ENCODE data around the gene E2F4. TPM values are rescaled to one million over a fixed set of nuclear protein-coding genes. Genes with fewer than 3 reads are reported as not detected.

E2F4 gene
- total RNA-seq, 1 experiment from 2014 or later = 81.0 TPM

DNA sequence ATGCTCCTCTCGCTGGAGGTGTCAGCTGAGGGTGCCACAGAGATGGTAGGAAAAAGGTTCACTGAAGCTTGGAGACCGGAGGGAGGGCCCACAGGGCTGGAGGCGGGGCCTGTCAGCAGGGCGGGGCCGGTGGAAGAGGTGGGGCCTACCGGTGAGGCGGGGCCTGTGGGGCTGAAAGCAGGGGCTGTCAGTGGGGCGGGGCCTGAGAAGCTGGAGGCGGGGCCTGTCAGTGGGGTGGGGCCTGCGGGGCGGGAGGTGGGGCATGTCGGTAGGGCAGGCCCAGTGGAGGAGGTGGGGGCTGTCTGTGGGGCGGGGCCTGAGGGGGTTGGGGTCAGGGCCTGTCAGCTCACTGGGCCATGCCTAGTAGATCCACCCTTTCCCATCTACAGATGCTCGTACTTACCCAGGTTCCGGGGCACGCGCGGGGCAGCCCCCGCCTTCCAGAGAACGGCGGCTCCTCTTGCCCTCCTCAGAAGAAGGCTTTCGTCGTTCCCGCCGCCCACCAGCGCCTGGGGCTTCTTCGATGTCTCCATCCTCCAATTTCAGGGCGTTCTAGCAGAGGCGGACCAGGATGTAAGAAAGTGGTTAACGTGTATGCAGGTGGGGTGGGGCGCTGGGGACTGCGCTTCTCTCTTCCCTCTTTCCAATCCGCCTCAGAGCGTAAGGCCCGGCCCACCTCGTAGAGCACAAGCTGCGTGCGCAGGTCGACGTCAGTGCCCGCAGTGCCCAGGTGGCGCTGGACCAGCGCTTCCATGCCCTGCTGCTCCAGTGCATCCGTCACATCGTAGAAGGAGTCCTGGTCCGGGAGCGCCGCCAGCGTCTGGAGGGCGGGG is 44.8 kb downstream of the E2F4 start:
- TF ChIP-seq, protein P1, sequence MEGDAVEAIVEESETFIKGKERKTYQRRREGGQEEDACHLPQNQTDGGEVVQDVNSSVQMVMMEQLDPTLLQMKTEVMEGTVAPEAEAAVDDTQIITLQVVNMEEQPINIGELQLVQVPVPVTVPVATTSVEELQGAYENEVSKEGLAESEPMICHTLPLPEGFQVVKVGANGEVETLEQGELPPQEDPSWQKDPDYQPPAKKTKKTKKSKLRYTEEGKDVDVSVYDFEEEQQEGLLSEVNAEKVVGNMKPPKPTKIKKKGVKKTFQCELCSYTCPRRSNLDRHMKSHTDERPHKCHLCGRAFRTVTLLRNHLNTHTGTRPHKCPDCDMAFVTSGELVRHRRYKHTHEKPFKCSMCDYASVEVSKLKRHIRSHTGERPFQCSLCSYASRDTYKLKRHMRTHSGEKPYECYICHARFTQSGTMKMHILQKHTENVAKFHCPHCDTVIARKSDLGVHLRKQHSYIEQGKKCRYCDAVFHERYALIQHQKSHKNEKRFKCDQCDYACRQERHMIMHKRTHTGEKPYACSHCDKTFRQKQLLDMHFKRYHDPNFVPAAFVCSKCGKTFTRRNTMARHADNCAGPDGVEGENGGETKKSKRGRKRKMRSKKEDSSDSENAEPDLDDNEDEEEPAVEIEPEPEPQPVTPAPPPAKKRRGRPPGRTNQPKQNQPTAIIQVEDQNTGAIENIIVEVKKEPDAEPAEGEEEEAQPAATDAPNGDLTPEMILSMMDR (IDR thresholded peaks at IDR 0.05; ENCODE audit: unreplicated experiment) = no peak
- ChIA-PET POLR2A (interaction anchor here (0.8 to 4.2 kb wide), 3 partner anchors 9 to 18 kb away, joined by 3 to 22 read pairs (median 4); partner anchors contain the start of gene TMEM208), CTCF (interaction anchor here (1.4 kb wide), 1 partner anchor 9 kb away, joined by 4 read pairs; the partner anchor contains the start of gene TMEM208)
- peaks cover 13% of the 10 kb centered on the region for H3K4me1 Mint-ChIP-seq (ENCODE audit: insufficient read depth, unreplicated experiment)
- intact Hi-C loops (cut with micrococcal nuclease) = no loop called here
- H3K27ac Mint-ChIP-seq (ENCODE audit: low read depth, unreplicated experiment) = no peak overlapping the region
- H3K36me3 Mint-ChIP-seq (ENCODE audit: insufficient read depth, unreplicated experiment) = peaks cover 48% of the 10 kb centered on the region
- H3K27me3 Mint-ChIP-seq (ENCODE audit: insufficient read depth, unreplicated experiment) = no peaks in the 10 kb centered on the region
- DNase-seq (ENCODE audit: unreplicated experiment) = peak; percentile 70
- H3K4me3 Mint-ChIP-seq (ENCODE audit: unreplicated experiment) = no peak overlapping the region
- BruUV-seq (replicated peaks) = no TSS peak
- H3K9me3 Mint-ChIP-seq (ENCODE audit: unreplicated experiment) = no peaks in the 10 kb centered on the region

DNA sequence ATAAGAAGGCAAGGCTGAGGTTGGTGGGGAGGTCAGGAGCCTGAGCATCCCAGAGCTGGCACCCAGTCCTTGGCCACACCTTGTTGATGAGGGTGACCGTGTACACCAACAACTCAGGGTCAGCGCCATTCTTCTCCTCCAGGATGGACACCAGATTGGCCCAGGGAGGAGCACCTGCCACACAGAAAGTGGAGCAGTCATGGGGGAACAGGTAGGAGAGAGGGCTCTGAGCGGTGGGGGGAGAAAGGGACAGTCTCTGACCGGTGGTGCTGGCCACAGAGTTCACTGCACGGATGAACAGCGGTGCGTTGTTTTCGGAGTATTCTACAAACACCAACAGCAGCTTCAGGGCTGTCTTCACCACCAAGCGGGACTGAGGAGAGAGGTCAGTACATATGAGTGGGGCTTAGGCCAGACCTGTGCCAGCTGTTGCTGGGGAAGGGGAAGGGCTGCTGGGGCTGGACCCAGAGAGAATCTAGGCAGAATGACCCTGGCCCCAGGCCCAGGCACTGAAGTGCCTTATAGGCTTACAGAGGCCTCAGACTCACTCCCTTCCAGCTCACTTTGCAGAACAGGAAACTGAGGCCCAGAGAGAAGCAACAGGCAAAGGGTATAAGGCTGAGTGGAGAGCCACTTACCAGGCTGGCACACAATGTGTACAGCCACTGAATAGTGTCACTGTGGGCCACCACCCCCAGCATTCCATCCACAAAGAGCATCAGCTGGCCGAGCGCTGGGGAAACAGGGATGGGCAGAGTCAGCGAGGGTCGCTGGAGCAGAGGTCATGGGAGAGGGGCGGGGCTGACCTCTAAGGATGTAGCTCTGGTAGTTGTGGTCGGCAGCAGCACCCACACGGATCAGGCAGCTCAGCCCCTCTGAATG is 45.7 kb downstream of the E2F4 start:
- TF ChIP-seq, protein P1 (IDR thresholded peaks at IDR 0.05; ENCODE audit: unreplicated experiment) = no peak
- POLR2A ChIA-PET = interaction anchor here (1.2 to 4.2 kb wide), 2 partner anchors 10 kb away, joined by 3 to 22 read pairs; partner anchors contain the start of genes FHOD1 and TMEM208
- intact Hi-C loops (cut with micrococcal nuclease) = no loop called here
- CTCF ChIA-PET = interaction anchor here (0.6 to 1.4 kb wide), 4 partner anchors 9 to 38 kb away, joined by 3 to 6 read pairs (median 4); partner anchors contain the start of gene TMEM208
- Mint-ChIP-seq H3K36me3 (ENCODE audit: insufficient read depth, unreplicated experiment) (peaks cover 39% of the 10 kb centered on the region), H3K9me3 (ENCODE audit: unreplicated experiment) (no peaks in the 10 kb centered on the region), H3K27ac (ENCODE audit: low read depth, unreplicated experiment) (no peak overlapping the region), H3K27me3 (ENCODE audit: insufficient read depth, unreplicated experiment) (no peaks in the 10 kb centered on the region), H3K4me1 (ENCODE audit: insufficient read depth, unreplicated experiment) (peaks cover 16% of the 10 kb centered on the region), H3K4me3 (ENCODE audit: unreplicated experiment) (no peak overlapping the region)
- DNase-seq (ENCODE audit: unreplicated experiment) = no peak
- BruUV-seq (replicated peaks) = no TSS peak

DNA sequence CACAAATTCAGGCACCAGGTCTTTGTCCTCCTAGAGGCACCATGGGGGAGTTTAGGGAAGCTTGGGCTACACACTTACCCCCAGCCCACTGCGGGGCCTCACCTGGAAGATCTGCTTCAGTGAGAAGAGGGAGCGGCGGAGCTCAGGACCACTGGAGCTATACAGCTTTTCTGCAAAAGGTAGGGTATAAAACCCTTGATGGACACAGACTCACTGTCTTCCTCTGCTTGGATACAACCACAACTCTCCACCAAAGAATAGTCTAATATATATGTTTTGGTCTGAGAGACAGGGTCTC is 46.3 kb downstream of the E2F4 start:
- Mint-ChIP-seq H3K36me3 (ENCODE audit: insufficient read depth, unreplicated experiment) (peaks cover 35% of the 10 kb centered on the region), H3K27me3 (ENCODE audit: insufficient read depth, unreplicated experiment) (no peaks in the 10 kb centered on the region), H3K27ac (ENCODE audit: low read depth, unreplicated experiment) (no peak overlapping the region), H3K9me3 (ENCODE audit: unreplicated experiment) (no peaks in the 10 kb centered on the region), H3K4me1 (ENCODE audit: insufficient read depth, unreplicated experiment) (peaks cover 18% of the 10 kb centered on the region), H3K4me3 (ENCODE audit: unreplicated experiment) (no peak overlapping the region)
- no TSS peak for BruUV-seq (replicated peaks)
- CTCF ChIA-PET = interaction anchor here (0.6 to 1.2 kb wide), 3 partner anchors 8 to 38 kb away, joined by 3 to 6 read pairs (median 5); no protein-coding TSS in a partner anchor
- POLR2A ChIA-PET = interaction anchor here (1.2 to 4.2 kb wide), 2 partner anchors 9 to 11 kb away, joined by 3 to 22 read pairs; partner anchors contain the start of genes FHOD1 and TMEM208
- DNase-seq (ENCODE audit: unreplicated experiment) = no peak
- intact Hi-C loops (cut with micrococcal nuclease) = no loop called here
- TF ChIP-seq, protein P1 (IDR thresholded peaks at IDR 0.05; ENCODE audit: unreplicated experiment) = no peak

Measured in MCF 10A (cell line).